Measurements from ENCODE around the gene UBE2V1. TPM values are rescaled to one million over a fixed set of nuclear protein-coding genes. Genes with fewer than 3 reads are reported as not detected.

UBE2V1 gene
- total and polyA plus RNA-seq, 2 donors (not counting 3 experiments of a cell fraction or from before 2014, with no cell fraction given), result 145 to 156 TPM

GRCh38 chr20:50151034-50151743 lies 38.2 kb upstream of the UBE2V1 start:
- TF ChIP-seq GATA2 (IDR thresholded peaks at IDR 0.05; ENCODE audit: insufficient read depth, insufficient read length, low read depth, low read length), result no peak
- TF ChIP-seq POLR2AphosphoS5 (IDR thresholded peaks at IDR 0.05; ENCODE audit: insufficient read depth, low read depth, low read length), result no peak
- Histone ChIP-seq H3K9ac (replicated peaks; ENCODE audit: extremely low read depth, insufficient read depth, low read length) (peak overlapping the region; percentile 28), H3K9me3 (replicated peaks; ENCODE audit: control insufficient read depth, insufficient read depth, low read length) (no peaks in the 10 kb centered on the region), H2AFZ (ENCODE audit: low read depth, low read length) (no peak overlapping the region), H3K4me3 (replicated peaks in 1 of 3; ENCODE audit: insufficient read depth in 1 of 3, low read depth in 1 of 3, low read length in 3 of 3) (peak overlapping the region in 1 of 3 experiments; percentile 12), H3K4me1 (ENCODE audit: control insufficient read depth, extremely low read depth, insufficient read depth, low read length) (peaks cover 63% of the 10 kb centered on the region), H3K36me3 (ENCODE audit: control insufficient read depth in 2 of 2, extremely low read depth in 1 of 2, insufficient read depth in 2 of 2, low read length in 2 of 2) (peaks cover 0 to 6% of the 10 kb centered on the region in 2 experiments), H3K9me1 (replicated peaks; ENCODE audit: control insufficient read depth, extremely low read depth, insufficient read depth, low read length) (no peaks in the 10 kb centered on the region), H3K27ac (ENCODE audit: insufficient read depth, low read depth, low read length) (peak overlapping the region; percentile 77), H3K27me3 (ENCODE audit: control insufficient read depth in 2 of 2, insufficient read depth in 2 of 2, low read length in 2 of 2) (no peaks in the 10 kb centered on the region), H3K4me2 (ENCODE audit: insufficient read depth, low read length) (peak overlapping the region; percentile 77), H3K79me2 (ENCODE audit: control insufficient read depth, insufficient read depth, low read length) (peaks cover 62% of the 10 kb centered on the region), H4K20me1 (replicated peaks; ENCODE audit: control insufficient read depth, extremely low read depth, insufficient read depth, low read length) (no peaks in the 10 kb centered on the region)
- POLR2A ChIA-PET, result interaction anchor here (0.6 kb wide), 1 partner anchor 168 kb away, joined by 7 read pairs; the partner anchor contains the start of gene SNAI1
- intact Hi-C loops (cut with micrococcal nuclease) (loop anchor here (5.0 kb wide), 3 partner anchors 39 to 1424 kb away; partner anchors contain the start of genes SNAI1 and UBE2V1), dilution Hi-C loops (cut with MboI; ENCODE audit: extremely low pct_ligation_motif_present, low sequenced_read_pairs) (no loop called here)
- BruUV-seq (replicated peaks), result no TSS peak
- CTCF ChIA-PET, result interaction anchor here (1.1 to 4.7 kb wide), 8 partner anchors 12 to 172 kb away, joined by 3 to 41 read pairs (median 13); no protein-coding TSS in a partner anchor
- FAIRE-seq (peak; percentile 33), DNase-seq (ENCODE audit: low read depth, low spot score) (no peak)

GRCh38 chr20:50149481-50150254 lies 36.7 kb upstream of the UBE2V1 start:
- H3K4me1 ChIP-seq (ENCODE audit: control insufficient read depth, extremely low read depth, insufficient read depth, low read length), result peaks cover 71% of the 10 kb centered on the region
- H3K27me3 ChIP-seq (ENCODE audit: control insufficient read depth in 2 of 2, insufficient read depth in 2 of 2, low read length in 2 of 2), result no peaks in the 10 kb centered on the region
- FAIRE-seq, result no peak
- H3K9ac ChIP-seq (replicated peaks; ENCODE audit: extremely low read depth, insufficient read depth, low read length), result no peak overlapping the region
- ChIA-PET POLR2A (no interaction called here), CTCF (interaction anchor here (2.6 to 4.7 kb wide), 4 partner anchors 16 to 30 kb away, joined by 8 to 41 read pairs (median 20); no protein-coding TSS in a partner anchor)
- no peak for DNase-seq (ENCODE audit: low read depth, low spot score)
- no peaks in the 10 kb centered on the region for H4K20me1 ChIP-seq (replicated peaks; ENCODE audit: control insufficient read depth, extremely low read depth, insufficient read depth, low read length)
- no TSS peak for BruUV-seq (replicated peaks)
- dilution Hi-C loops (cut with MboI; ENCODE audit: extremely low pct_ligation_motif_present, low sequenced_read_pairs) (no loop called here), intact Hi-C loops (cut with micrococcal nuclease) (loop anchor here (5.0 kb wide), 3 partner anchors 37 to 1422 kb away; partner anchors contain the start of genes SNAI1 and UBE2V1)
- H3K9me3 ChIP-seq (replicated peaks; ENCODE audit: control insufficient read depth, insufficient read depth, low read length), result no peaks in the 10 kb centered on the region
- peaks cover 0 to 6% of the 10 kb centered on the region in 2 experiments for H3K36me3 ChIP-seq (ENCODE audit: control insufficient read depth in 2 of 2, extremely low read depth in 1 of 2, insufficient read depth in 2 of 2, low read length in 2 of 2)
- H3K4me3 ChIP-seq (replicated peaks in 1 of 3; ENCODE audit: insufficient read depth in 1 of 3, low read depth in 1 of 3, low read length in 3 of 3), result no peak overlapping the region
- H3K4me2 ChIP-seq (ENCODE audit: insufficient read depth, low read length), result no peak overlapping the region
- H3K9me1 ChIP-seq (replicated peaks; ENCODE audit: control insufficient read depth, extremely low read depth, insufficient read depth, low read length), result no peaks in the 10 kb centered on the region
- H3K79me2 ChIP-seq (ENCODE audit: control insufficient read depth, insufficient read depth, low read length), result peaks cover 75% of the 10 kb centered on the region
- no peak overlapping the region for H2AFZ ChIP-seq (ENCODE audit: low read depth, low read length)
- no peak for TF ChIP-seq FOS (IDR thresholded peaks at IDR 0.05; ENCODE audit: borderline replicate concordance, insufficient read depth, low read length)
- TF ChIP-seq EZH2 (IDR thresholded peaks at IDR 0.05; ENCODE audit: borderline replicate concordance, low read depth, low read length, severe bottlenecking), result no peak
- TF ChIP-seq MYC (IDR thresholded peaks at IDR 0.05; ENCODE audit: low read depth, low read length), result no peak
- TF ChIP-seq JUN (IDR thresholded peaks at IDR 0.05; ENCODE audit: borderline replicate concordance, insufficient read depth, insufficient read length, low read depth), result no peak
- no peak for TF ChIP-seq CTCF (IDR thresholded peaks at IDR 0.05; ENCODE audit: extremely low read depth in 1 of 2, insufficient read depth in 1 of 2, low read depth in 1 of 2, low read length in 2 of 2)
- TF ChIP-seq POLR2A (IDR thresholded peaks at IDR 0.05; ENCODE audit: low read depth, low read length), result no peak
- TF ChIP-seq MAX (IDR thresholded peaks at IDR 0.05; ENCODE audit: insufficient read depth, insufficient read length), result no peak
- TF ChIP-seq GATA2 (IDR thresholded peaks at IDR 0.05; ENCODE audit: insufficient read depth, insufficient read length, low read depth, low read length), result no peak
- TF ChIP-seq POLR2AphosphoS5 (IDR thresholded peaks at IDR 0.05; ENCODE audit: insufficient read depth, low read depth, low read length), result no peak
- H3K27ac ChIP-seq (ENCODE audit: insufficient read depth, low read depth, low read length), result peak overlapping the region; percentile 96

All from endothelial cell of umbilical vein (primary cell).